ENCODE measurements around the gene UCP1. TPM values are rescaled to one million over a fixed set of nuclear protein-coding genes. Genes with fewer than 3 reads are reported as not detected.

The UCP1 gene
- total RNA-seq, 1 donor from 2014 or later = not detected

DNA sequence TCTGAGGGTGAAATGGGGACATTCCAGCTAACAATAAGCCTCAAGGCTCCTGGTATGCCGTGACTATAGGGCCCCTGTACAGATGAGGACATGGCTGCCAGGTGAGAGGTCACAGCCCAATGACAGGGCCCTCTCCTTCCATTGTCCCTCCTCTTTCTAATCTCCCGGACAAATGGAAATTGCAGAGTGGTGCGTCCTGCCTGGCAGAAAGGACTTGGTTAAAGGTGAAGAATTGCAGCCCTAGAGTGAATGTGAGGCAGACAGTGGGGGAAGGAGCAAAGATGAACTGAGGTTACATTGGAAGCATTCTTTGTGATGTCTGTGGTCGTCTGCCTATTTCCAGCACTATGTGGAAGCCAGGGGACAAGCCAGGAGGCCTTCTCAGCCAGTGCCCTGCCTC lies 6.7 kb upstream of the UCP1 start:
- H3K27ac Mint-ChIP-seq (ENCODE audit: unreplicated experiment) = no peak overlapping the region

DNA sequence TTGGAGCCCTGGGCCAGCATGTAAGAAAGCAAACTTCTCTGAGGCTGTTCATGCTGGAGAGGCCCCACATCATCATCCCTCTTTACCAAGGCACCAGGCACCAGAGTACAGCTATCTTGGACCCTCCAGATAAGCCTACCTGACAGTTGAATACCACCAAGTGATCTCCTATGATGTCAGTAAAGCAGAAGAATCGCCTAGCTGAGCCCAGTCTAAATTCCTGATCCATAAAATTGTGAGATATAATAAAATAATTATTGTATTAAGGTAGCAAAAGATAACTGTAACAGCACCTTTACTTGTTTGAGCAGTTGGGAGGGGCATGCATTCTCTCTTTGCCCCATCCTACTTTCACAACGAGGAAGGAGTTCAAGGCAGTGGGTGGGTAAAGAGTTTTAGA lies 2.9 kb upstream of the UCP1 start:
- no peak for DNase-seq (ENCODE audit: low spot score)
- Mint-ChIP-seq H3K27ac (ENCODE audit: unreplicated experiment) (no peak overlapping the region), H3K4me3 (ENCODE audit: unreplicated experiment) (no peak overlapping the region), H3K9me3 (ENCODE audit: low read depth) (peaks cover 18% of the 10 kb centered on the region), H3K4me1 (ENCODE audit: low read depth) (peaks cover 18% of the 10 kb centered on the region), H3K36me3 (ENCODE audit: low read depth) (peaks cover 8% of the 10 kb centered on the region), H3K27me3 (ENCODE audit: low read depth) (peaks cover 49% of the 10 kb centered on the region)
- TF ChIP-seq CTCF (IDR thresholded peaks at IDR 0.05) = no peak

More for the DNA sequence above, 6.7 kb upstream of the UCP1 start:
- H3K36me3 Mint-ChIP-seq (ENCODE audit: low read depth) = peaks cover 8% of the 10 kb centered on the region
- H3K9me3 Mint-ChIP-seq (ENCODE audit: low read depth) = peaks cover 18% of the 10 kb centered on the region
- no peak for TF ChIP-seq CTCF (IDR thresholded peaks at IDR 0.05)
- no peak overlapping the region for H3K4me3 Mint-ChIP-seq (ENCODE audit: unreplicated experiment)
- H3K27me3 Mint-ChIP-seq (ENCODE audit: low read depth) = peaks cover 34% of the 10 kb centered on the region
- H3K4me1 Mint-ChIP-seq (ENCODE audit: low read depth) = no peaks in the 10 kb centered on the region
- no peak for DNase-seq (ENCODE audit: low spot score)

GRCh38 chr4:140569307-140569638 lies 512 bp upstream of the UCP1 start:
- peak overlapping the region; percentile 64 for H3K4me3 Mint-ChIP-seq (ENCODE audit: unreplicated experiment)
- peaks cover 8% of the 10 kb centered on the region for H3K36me3 Mint-ChIP-seq (ENCODE audit: low read depth)
- no peak for DNase-seq (ENCODE audit: low spot score)
- peaks cover 49% of the 10 kb centered on the region for H3K27me3 Mint-ChIP-seq (ENCODE audit: low read depth)
- no peak overlapping the region for H3K27ac Mint-ChIP-seq (ENCODE audit: unreplicated experiment)
- peaks cover 18% of the 10 kb centered on the region for H3K9me3 Mint-ChIP-seq (ENCODE audit: low read depth)
- peaks cover 18% of the 10 kb centered on the region for H3K4me1 Mint-ChIP-seq (ENCODE audit: low read depth)
- no peak for TF ChIP-seq CTCF (IDR thresholded peaks at IDR 0.05)

DNA sequence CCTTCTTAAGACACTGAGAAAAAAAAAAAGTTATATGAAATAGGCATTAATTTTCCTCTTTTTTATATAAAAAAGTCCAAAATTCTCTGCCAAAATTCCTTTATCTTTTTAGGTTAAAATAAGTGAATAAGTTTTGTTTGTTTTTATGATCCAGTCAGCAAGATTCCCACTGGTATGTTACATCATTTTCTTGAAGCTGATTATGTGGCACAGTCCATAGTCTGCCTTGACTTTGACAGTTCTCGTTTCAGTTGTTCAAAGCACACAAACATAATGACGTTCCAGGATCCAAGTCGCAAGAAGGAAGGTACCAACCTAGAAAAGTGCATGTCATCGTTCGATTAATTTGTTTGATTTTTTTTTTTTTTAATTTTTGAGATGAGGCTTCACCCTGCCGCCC lies 9.1 kb downstream of the UCP1 start:
- Mint-ChIP-seq H3K27ac (ENCODE audit: unreplicated experiment) (no peak overlapping the region), H3K36me3 (ENCODE audit: low read depth) (no peaks in the 10 kb centered on the region), H3K4me1 (ENCODE audit: low read depth) (no peaks in the 10 kb centered on the region), H3K4me3 (ENCODE audit: unreplicated experiment) (no peak overlapping the region), H3K9me3 (ENCODE audit: low read depth) (no peaks in the 10 kb centered on the region), H3K27me3 (ENCODE audit: low read depth) (peaks cover 11% of the 10 kb centered on the region)
- no peak for TF ChIP-seq CTCF (IDR thresholded peaks at IDR 0.05)
- no peak for DNase-seq (ENCODE audit: low spot score)

- H3K36me3 Mint-ChIP-seq (ENCODE audit: low read depth) = no peaks in the 10 kb centered on the region
- peaks cover 11% of the 10 kb centered on the region for H3K27me3 Mint-ChIP-seq (ENCODE audit: low read depth)
- no peaks in the 10 kb centered on the region for H3K9me3 Mint-ChIP-seq (ENCODE audit: low read depth)
- H3K4me3 Mint-ChIP-seq (ENCODE audit: unreplicated experiment) = no peak overlapping the region
- H3K27ac Mint-ChIP-seq (ENCODE audit: unreplicated experiment) = no peak overlapping the region
- DNase-seq (ENCODE audit: low spot score) = no peak
- TF ChIP-seq CTCF (IDR thresholded peaks at IDR 0.05) = no peak
- H3K4me1 Mint-ChIP-seq (ENCODE audit: low read depth) = no peaks in the 10 kb centered on the region
These were observed 10.8 kb downstream of the UCP1 start for GRCh38 chr4:140557831-140558435.
